Uterus (tissue), 4 donors: ENCODE data around the gene CD47. TPM values are rescaled to one million over a fixed set of nuclear protein-coding genes. Genes with fewer than 3 reads are reported as not detected.

Source experiments
- DNase-seq, 2 donors: peaks; one replicate each; pipeline ENCODE4 v3.0.0-alpha.2; 2019 to 2020
- H3K27ac ChIP-seq, 2 donors: fragments of 200-600 bp; sonication (generic); 1 replicate in 1 of 2; 2 replicates in 1 of 2; pipeline ENCODE4 v1.5.1; 2016 to 2018
- H3K27me3 ChIP-seq, 2 donors: fragments of 200-600 bp; sonication (generic); one replicate each; pipeline ENCODE4 v1.5.1; 2018 to 2019; ENCODE audit warnings: control low read depth in 1 of 2
- H3K36me3 ChIP-seq, 2 donors: fragments of 200-600 bp; sonication (generic); one replicate each; pipeline ENCODE4 v1.5.1; 2019; ENCODE audit warnings: control low read depth in 1 of 2
- H3K4me1 ChIP-seq, 2 donors: fragments of 200-600 bp; sonication (generic); one replicate each; pipeline ENCODE4 v1.5.1; 2018 to 2019; ENCODE audit warnings: control low read depth in 1 of 2
- H3K4me3 ChIP-seq, 2 donors: fragments of 200-600 bp; sonication (generic); 1 replicate in 1 of 2; 2 replicates in 1 of 2; pipeline ENCODE4 v1.5.1; 2018 to 2019; ENCODE audit warnings: mild to moderate bottlenecking in 1 of 2
- H3K9me3 ChIP-seq, 2 donors: fragments of 200-600 bp; sonication (generic); one replicate each; pipeline ENCODE4 v1.5.1; 2019; ENCODE audit warnings: control low read depth in 1 of 2
- POLR2A ChIP-seq, 2 donors: fragments of 450-650 bp; IDR thresholded peaks; one replicate each; pipeline ENCODE4 v1.6.1; 2016; ENCODE audit warnings: antibody characterized with exemption in 2 of 2, mild to moderate bottlenecking in 1 of 2, moderate library complexity in 1 of 2
- intact Hi-C: fragments of 100-400 bp; cut with DNase I; formaldehyde crosslinking; loops from one replicate; pipeline ENCODE4 v1.15.1; 2023; ENCODE audit warnings: low total_unique reads
- total RNA-seq, 4 donors: library from RNA; depleted of rRNA in 3 of 4; stranded (reverse); fragments of >200 nt in 3 of 4; gene quantifications; one replicate each; pipeline versions ENCODE4 v1.1.0 to v1.2.4, GENCODE V29; 2014 to 2023
- TF ChIP-seq, protein P1 (sequence below), 4 experiments: fragments of 200-600 bp in 2 of 4; fragments of 450-650 bp in 2 of 4; sonication (generic) in 2 of 4; IDR thresholded peaks; one replicate each; pipeline ENCODE4 v1.5.1; 2016 to 2019; ENCODE audit warnings: antibody characterized with exemption in 4 of 4, mild to moderate bottlenecking in 2 of 4, moderate library complexity in 1 of 4
- donor health status: DM: yes; HTN: yes; CAD: no.

Gene CD47
- total RNA-seq, 4 donors from 2014 or later = 29.2 to 210 (median 67.1) TPM

DNA sequence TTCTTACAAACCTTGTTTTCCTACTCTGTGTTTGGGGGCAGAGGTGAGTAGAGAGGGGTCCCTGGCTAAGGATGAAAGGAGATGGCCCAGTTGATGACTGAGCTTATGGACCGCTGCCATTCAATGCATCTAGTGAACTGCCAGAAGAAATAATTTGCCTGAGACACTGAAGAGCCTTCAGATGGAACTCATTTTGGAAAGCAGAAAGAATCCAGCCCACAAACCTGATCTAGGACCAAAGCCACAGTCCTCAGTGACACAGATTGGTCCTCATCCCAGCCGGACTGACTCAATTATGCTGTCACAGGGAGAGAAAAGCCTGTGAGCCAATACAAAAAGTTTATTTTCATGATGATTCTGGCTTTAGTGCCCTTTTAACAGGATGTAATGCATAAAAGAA, 82.7 kb downstream of the CD47 start:
- no peak for DNase-seq
- intact Hi-C loops = no loop called here
- Histone ChIP-seq H3K9me3 (no peaks in the 10 kb centered on the region), H3K4me1 (no peaks in the 10 kb centered on the region), H3K27me3 (no peaks in the 10 kb centered on the region), H3K36me3 (no peaks in the 10 kb centered on the region), H3K4me3 (no peak overlapping the region), H3K27ac (no peak overlapping the region)
- TF ChIP-seq, protein P1, sequence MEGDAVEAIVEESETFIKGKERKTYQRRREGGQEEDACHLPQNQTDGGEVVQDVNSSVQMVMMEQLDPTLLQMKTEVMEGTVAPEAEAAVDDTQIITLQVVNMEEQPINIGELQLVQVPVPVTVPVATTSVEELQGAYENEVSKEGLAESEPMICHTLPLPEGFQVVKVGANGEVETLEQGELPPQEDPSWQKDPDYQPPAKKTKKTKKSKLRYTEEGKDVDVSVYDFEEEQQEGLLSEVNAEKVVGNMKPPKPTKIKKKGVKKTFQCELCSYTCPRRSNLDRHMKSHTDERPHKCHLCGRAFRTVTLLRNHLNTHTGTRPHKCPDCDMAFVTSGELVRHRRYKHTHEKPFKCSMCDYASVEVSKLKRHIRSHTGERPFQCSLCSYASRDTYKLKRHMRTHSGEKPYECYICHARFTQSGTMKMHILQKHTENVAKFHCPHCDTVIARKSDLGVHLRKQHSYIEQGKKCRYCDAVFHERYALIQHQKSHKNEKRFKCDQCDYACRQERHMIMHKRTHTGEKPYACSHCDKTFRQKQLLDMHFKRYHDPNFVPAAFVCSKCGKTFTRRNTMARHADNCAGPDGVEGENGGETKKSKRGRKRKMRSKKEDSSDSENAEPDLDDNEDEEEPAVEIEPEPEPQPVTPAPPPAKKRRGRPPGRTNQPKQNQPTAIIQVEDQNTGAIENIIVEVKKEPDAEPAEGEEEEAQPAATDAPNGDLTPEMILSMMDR (IDR thresholded peaks at IDR 0.05) = no peak
- TF ChIP-seq POLR2A (IDR thresholded peaks at IDR 0.05) = no peak

DNA sequence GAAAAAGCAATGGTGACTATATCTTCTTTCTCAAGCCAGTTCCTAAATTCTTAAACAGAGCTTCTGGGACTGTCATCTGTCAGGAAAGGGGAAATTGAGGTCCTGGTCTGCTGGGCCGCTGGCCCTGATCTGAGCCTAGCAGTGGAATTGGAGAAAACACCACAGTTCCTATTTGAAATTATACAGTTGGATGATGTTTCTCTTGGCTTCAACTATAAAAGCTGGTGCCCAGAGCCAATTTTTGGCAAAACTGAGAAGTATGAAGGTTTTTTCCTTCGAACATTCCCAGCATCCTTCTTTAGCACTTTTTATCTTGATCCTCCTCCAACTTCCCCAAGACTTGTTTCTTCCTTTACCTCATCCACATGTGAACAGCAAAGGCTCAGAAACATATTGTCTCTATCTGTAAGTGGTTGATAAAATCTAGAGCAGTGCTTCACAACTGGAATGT, 83.9 kb downstream of the CD47 start:
- H3K36me3 ChIP-seq = no peaks in the 10 kb centered on the region
- no peak for DNase-seq
- TF ChIP-seq POLR2A (IDR thresholded peaks at IDR 0.05) = no peak
- no peak overlapping the region for H3K4me3 ChIP-seq
- intact Hi-C loops = no loop called here
- no peaks in the 10 kb centered on the region for H3K9me3 ChIP-seq
- no peaks in the 10 kb centered on the region for H3K27me3 ChIP-seq
- H3K27ac ChIP-seq = no peak overlapping the region
- no peaks in the 10 kb centered on the region for H3K4me1 ChIP-seq

DNA sequence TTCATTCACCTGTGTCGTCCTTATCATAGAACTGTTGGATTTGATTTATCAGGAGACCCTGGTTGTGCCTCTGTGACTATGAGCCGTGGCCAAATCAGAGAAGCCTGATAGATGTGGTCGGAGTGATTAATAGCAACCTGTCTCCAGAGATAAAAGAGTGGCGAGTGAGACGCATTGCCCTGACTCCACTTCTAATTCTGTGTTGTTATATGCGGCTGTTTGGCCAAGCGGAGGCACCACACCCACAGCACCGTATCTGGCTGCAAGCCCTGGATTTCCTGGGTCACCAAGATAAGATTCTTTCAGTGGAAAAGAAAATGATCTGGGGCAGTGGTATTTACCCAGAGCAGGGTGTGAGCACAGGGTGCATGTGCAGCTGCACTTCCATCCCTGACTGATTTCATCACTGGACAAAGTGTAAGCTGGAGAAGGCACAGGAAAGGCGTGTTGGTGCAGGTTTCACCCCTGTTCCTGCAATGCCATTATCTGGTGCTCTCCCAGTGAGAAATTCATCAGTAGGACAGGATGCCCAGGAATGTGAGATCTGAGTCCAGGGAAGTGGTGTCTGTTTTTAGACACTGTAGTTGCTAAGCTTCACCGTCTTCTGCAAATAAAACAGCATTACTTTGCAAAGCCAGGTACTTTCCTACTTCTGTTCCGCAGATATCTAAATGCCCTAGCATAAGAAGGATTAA, 84.6 kb downstream of the CD47 start:
- DNase-seq = no peak
- Histone ChIP-seq H3K9me3 (no peaks in the 10 kb centered on the region), H3K4me1 (no peaks in the 10 kb centered on the region), H3K4me3 (no peak overlapping the region), H3K27me3 (no peaks in the 10 kb centered on the region), H3K36me3 (no peaks in the 10 kb centered on the region), H3K27ac (no peak overlapping the region)
- intact Hi-C loops = no loop called here
- no peak for TF ChIP-seq POLR2A (IDR thresholded peaks at IDR 0.05)
- TF ChIP-seq, protein P1 (IDR thresholded peaks at IDR 0.05) = no peak

DNA sequence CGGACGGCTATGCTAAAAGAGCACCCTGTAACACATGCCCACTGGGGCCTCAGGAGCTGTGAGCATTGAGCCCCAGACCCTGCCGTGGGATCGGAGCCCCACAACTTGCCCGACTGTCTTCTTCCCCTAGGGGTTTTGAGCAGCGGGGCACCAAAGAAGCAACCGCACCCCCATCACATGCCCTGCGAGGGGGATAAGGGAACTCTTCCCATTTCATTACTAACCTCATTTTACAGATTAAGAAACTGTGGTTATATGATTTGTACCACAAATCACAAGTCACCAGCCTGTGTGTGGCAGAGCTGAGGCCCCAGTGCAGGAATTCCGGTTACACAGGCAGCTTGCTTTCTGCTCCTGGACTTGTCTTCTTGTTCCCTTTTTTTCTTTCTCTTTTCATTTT, 86.2 kb downstream of the CD47 start:
- no peak overlapping the region for H3K4me3 ChIP-seq
- no peaks in the 10 kb centered on the region for H3K27me3 ChIP-seq
- DNase-seq = no peak
- intact Hi-C loops = no loop called here
- no peak overlapping the region for H3K27ac ChIP-seq
- H3K9me3 ChIP-seq = no peaks in the 10 kb centered on the region
- H3K4me1 ChIP-seq = no peaks in the 10 kb centered on the region
- TF ChIP-seq POLR2A (IDR thresholded peaks at IDR 0.05) = no peak
- TF ChIP-seq, protein P1 (IDR thresholded peaks at IDR 0.05) = no peak
- H3K36me3 ChIP-seq = no peaks in the 10 kb centered on the region

DNA sequence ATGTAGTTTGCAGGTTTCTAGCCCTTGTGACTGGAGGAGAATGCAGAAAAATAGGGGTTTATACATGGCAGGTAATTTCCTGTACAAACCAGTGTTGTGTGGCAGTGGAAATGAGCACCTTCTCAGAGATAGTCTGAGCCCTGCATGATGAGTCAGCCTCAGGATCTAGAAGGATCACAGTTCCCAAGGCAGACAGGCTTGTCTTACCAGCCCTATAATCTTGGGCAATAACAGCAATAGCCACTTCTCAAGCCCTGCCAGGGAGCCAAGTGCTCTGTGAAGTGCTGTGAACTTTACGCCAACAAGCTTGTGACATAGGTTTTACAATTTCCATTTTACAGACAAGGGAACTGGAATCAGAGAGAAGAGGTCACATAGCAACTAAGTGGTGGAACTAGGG, 89.4 kb downstream of the CD47 start:
- no peak overlapping the region for H3K4me3 ChIP-seq
- no peaks in the 10 kb centered on the region for H3K27me3 ChIP-seq

More for the DNA sequence above, 89.4 kb downstream of the CD47 start:
- DNase-seq = no peak
- H3K27ac ChIP-seq = no peak overlapping the region
- intact Hi-C loops = no loop called here
- H3K9me3 ChIP-seq = no peaks in the 10 kb centered on the region
- no peak for TF ChIP-seq POLR2A (IDR thresholded peaks at IDR 0.05)
- TF ChIP-seq, protein P1 (IDR thresholded peaks at IDR 0.05) = no peak
- H3K36me3 ChIP-seq = no peaks in the 10 kb centered on the region
- H3K4me1 ChIP-seq = no peaks in the 10 kb centered on the region
